RWPE2 (cell line): Measurements from ENCODE around the gene ATP6V1G3.
"Not testable (repeated sequence)": the region's sequence is repeated elsewhere in the genome, so short reads cannot be mapped to it uniquely, and the experiment has no call there.

Source experiments
- ATAC-seq: fragments of 200-7000 bp; cut with Tn5 transposase; 3 replicates; pipeline ENCODE4 v1.9.1; 2021; ENCODE audit warnings: low read depth
- DNase-seq: peaks from one replicate; pipeline ENCODE4 v3.0.0-alpha.2; 2020; ENCODE audit warnings: low spot score
- H3K27ac ChIP-seq: fragments of 450-650 bp; 2 replicates; pipeline ENCODE4 v1.5.1; 2017; ENCODE audit warnings: mild to moderate bottlenecking; ENCODE audit not compliant: poor library complexity, severe bottlenecking
- H3K27me3 ChIP-seq: fragments of 250-450 bp; sonication (Bioruptor Pico); 2 replicates; pipeline ENCODE4 v1.5.1; 2021; ENCODE audit warnings: mild to moderate bottlenecking, moderate library complexity; ENCODE audit not compliant: insufficient read depth, poor library complexity, severe bottlenecking
- H3K36me3 ChIP-seq: fragments of 250-450 bp; sonication (Bioruptor Pico); 2 replicates; pipeline ENCODE4 v1.5.1; 2020; ENCODE audit warnings: low read depth, mild to moderate bottlenecking, moderate library complexity
- H3K4me1 ChIP-seq: fragments of 250-450 bp; sonication (Bioruptor Pico); 2 replicates; pipeline ENCODE4 v1.5.1; 2021; ENCODE audit warnings: mild to moderate bottlenecking, moderate library complexity; ENCODE audit not compliant: insufficient read depth, poor library complexity, severe bottlenecking
- H3K4me3 ChIP-seq: fragments of 250-450 bp; sonication (Bioruptor Pico); 2 replicates; pipeline ENCODE4 v1.5.1; 2021; ENCODE audit warnings: mild to moderate bottlenecking, moderate library complexity; ENCODE audit not compliant: severe bottlenecking
- H3K9me3 ChIP-seq: fragments of 250-450 bp; sonication (Bioruptor Pico); 2 replicates; pipeline ENCODE4 v1.5.1; 2021; ENCODE audit warnings: mild to moderate bottlenecking, moderate library complexity; ENCODE audit not compliant: severe bottlenecking
- TF ChIP-seq, protein P1 (sequence below): fragments of 450-650 bp; IDR thresholded peaks from one replicate; pipeline ENCODE4 v1.5.1; 2017; ENCODE audit warnings: mild to moderate bottlenecking, moderate library complexity; ENCODE audit not compliant: poor library complexity, severe bottlenecking

Gene ATP6V1G3, protein sequence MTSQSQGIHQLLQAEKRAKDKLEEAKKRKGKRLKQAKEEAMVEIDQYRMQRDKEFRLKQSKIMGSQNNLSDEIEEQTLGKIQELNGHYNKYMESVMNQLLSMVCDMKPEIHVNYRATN

DNA sequence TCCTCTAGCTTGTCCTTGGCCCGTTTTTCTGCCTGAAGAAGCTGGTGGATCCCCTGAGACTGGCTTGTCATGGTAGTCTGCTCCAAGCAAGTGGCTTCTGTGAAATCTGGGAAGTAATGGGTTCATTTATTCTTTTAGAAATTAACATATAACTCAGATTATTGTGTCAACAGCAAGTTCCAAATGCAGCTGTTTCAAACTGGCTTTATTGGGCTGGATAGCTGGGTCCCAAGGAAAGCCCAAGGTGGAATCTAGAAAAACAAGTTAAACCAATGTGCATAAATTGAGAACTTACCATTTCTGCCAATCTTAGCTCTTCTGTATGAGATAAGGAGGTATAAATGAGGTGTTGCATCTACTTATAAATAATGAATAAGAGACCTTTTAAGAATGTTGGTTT lies at the start of gene ATP6V1G3:
TSS of gene ATP6V1G3 (minus strand) at position 101 of the 400 bp plus-strand sequence. CDS start at position 71, 30 bp downstream.
- H3K4me1 ChIP-seq = peaks cover 6% of the 10 kb centered on the region
- TF ChIP-seq, protein P1, sequence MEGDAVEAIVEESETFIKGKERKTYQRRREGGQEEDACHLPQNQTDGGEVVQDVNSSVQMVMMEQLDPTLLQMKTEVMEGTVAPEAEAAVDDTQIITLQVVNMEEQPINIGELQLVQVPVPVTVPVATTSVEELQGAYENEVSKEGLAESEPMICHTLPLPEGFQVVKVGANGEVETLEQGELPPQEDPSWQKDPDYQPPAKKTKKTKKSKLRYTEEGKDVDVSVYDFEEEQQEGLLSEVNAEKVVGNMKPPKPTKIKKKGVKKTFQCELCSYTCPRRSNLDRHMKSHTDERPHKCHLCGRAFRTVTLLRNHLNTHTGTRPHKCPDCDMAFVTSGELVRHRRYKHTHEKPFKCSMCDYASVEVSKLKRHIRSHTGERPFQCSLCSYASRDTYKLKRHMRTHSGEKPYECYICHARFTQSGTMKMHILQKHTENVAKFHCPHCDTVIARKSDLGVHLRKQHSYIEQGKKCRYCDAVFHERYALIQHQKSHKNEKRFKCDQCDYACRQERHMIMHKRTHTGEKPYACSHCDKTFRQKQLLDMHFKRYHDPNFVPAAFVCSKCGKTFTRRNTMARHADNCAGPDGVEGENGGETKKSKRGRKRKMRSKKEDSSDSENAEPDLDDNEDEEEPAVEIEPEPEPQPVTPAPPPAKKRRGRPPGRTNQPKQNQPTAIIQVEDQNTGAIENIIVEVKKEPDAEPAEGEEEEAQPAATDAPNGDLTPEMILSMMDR = no peak
- DNase-seq = no peak

DNA sequence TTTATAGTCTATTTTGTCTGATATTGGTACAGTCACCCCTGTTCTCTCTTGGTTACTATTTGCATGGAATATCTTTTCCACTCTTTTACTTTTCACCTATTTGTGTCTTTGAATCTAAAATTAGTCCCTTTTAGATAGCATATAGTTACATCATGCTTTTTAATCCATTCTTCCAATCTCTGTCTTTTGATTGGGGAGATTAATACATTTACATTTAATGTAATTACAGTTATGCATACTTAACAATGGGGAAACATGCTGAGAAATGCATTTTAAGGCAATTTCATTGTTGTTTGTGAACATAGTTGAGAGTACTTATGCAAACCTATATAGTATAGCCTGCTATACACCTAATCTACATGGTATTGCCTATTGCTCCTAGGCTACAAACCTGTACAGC lies 48.4 kb upstream of the ATP6V1G3 start:
- Histone ChIP-seq H3K4me1 (no peaks in the 10 kb centered on the region), H3K9me3 (peaks cover 10% of the 10 kb centered on the region), H3K36me3 (peaks cover 3% of the 10 kb centered on the region; the same call in 1 of the 2 replicates), H3K4me3 (no peak overlapping the region), H3K27ac (no peak overlapping the region), H3K27me3 (no peaks in the 10 kb centered on the region)
- DNase-seq (no peak), ATAC-seq (no peak)
- TF ChIP-seq, protein P1 = no peak

More for the DNA sequence above, at the start of gene ATP6V1G3:
- Histone ChIP-seq H3K4me3 (no peak within 1 kb of the TSS), H3K9me3 (no peaks in the 10 kb centered on the region), H3K27me3 (no peaks in the 10 kb centered on the region), H3K27ac (no peak within 1 kb of the TSS), H3K36me3 (no peaks in the 10 kb centered on the region)
- no peak for ATAC-seq

DNA sequence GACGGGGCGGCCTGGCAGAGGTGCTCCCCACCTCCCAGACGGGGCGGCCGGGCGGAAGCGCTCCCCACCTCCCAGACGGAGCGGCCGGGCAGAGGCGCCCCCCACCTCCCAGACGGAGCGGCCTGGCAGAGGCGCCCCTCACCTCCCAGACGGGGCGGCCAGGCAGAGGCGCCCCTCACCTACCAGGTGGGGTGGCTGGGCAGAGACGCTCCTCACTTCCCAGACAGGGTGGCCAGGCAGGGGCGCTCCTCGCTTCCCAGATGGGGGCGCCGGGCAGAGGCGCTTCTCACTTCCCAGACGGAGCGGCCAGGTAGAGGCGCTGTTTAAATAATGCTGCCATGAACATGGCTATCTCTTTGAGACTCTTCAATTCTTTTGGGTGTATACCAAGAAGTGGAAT lies 43.7 kb upstream of the ATP6V1G3 start:
- peaks cover 2% of the 10 kb centered on the region for H3K4me1 ChIP-seq
- DNase-seq = no peak
- no peaks in the 10 kb centered on the region for H3K27me3 ChIP-seq
- H3K9me3 ChIP-seq = peaks cover 10% of the 10 kb centered on the region
- H3K27ac ChIP-seq = no peak overlapping the region
- no peak overlapping the region for H3K4me3 ChIP-seq
- no peak for ATAC-seq
- H3K36me3 ChIP-seq = peaks cover 3% of the 10 kb centered on the region; the same call in 1 of the 2 replicates
- TF ChIP-seq, protein P1 = no peak

DNA sequence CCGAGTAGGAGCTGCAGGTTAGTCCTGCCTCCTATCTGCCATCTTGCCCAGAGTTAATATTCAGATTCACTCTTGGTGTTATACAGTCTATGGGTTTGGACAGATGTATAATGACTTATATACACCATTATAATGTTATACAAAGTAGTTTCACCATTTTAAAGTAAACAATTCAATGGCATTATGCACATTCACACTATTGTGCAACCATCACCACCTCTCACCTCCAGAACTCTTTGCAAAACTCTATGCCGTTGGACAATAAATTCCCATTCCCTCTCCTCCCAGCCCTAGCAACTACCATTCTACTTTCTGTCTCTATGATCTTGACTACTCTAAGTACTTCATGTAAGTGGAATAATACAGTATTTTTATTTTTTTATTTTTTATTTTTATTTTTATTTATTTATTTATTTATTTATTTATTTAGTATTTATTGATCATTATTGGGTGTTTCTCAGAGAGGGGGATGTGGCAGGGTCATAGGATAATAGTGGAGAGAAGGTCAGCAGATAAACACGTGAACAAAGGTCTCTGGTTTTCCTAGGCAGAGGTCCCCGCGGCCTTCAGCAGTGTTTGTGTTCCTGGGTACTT lies 42.8 kb upstream of the ATP6V1G3 start:
- not testable (repeated sequence) for DNase-seq, ATAC-seq, H3K9me3 ChIP-seq, H3K27ac ChIP-seq, H3K4me1 ChIP-seq, H3K4me3 ChIP-seq, H3K36me3 ChIP-seq, H3K27me3 ChIP-seq

DNA sequence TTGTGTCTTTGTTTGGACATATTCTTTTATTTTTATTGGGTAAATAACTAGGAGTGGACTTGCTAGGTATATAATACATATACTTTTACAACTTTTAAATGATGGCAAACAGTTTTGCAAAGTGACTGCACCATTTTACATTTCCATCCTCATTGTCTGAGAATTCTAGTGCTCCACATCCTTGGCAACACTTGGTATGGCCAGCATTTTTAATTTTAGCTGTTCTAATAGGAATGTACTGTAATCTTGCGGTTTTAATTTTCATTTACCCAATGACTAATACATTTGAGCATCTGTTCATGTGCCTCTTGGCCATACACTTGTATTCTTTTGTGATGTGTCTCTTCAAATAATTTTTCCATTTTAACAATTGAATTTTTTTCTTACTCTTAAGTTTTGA lies 37.0 kb upstream of the ATP6V1G3 start:
- no peak overlapping the region for H3K4me3 ChIP-seq
- DNase-seq = no peak
- H3K9me3 ChIP-seq = no peaks in the 10 kb centered on the region
- H3K36me3 ChIP-seq = no peaks in the 10 kb centered on the region
- peaks cover 20% of the 10 kb centered on the region for H3K4me1 ChIP-seq
- peak overlapping the region; percentile 39 for H3K27ac ChIP-seq
- ATAC-seq = peak; percentile 99
- TF ChIP-seq, protein P1 = no peak
- H3K27me3 ChIP-seq = no peaks in the 10 kb centered on the region
